Measurements from ENCODE around the gene MALRD1.

- TF ChIP-seq CTCF (IDR thresholded peaks at IDR 0.05 in 8 of 11, conservative IDR thresholded peaks at IDR 0.05 in 3 of 11) (no peak), POLR2A (IDR thresholded peaks at IDR 0.05) (no peak), POLR2AphosphoS5 (IDR thresholded peaks at IDR 0.05) (no peak)
Measured at GRCh38 chr10:19299645-19300044, 251.0 kb downstream of the MALRD1 start.
